Measurements from ENCODE around the gene MAPKAP1.

Gene MAPKAP1

GRCh38 chr9:125470189-125470588 is 236.8 kb downstream of the MAPKAP1 start:
- Histone ChIP-seq H3K36me3 (ENCODE audit: control insufficient read depth in 1 of 2, insufficient read depth in 2 of 2, low read length in 2 of 2) (peaks cover 0 to 3% of the 10 kb centered on the region in 2 donors), H3K4me3 (ENCODE audit: low read depth in 1 of 2, low read length in 2 of 2) (no peak overlapping the region), H3K27me3 (ENCODE audit: low read depth, low read length) (no peaks in the 10 kb centered on the region), H3K4me1 (ENCODE audit: control insufficient read depth in 1 of 2, insufficient read depth in 2 of 2, low read length in 2 of 2) (peaks cover 11 to 31% of the 10 kb centered on the region in 2 donors), H3K9me3 (ENCODE audit: control insufficient read depth in 1 of 2, low read length in 2 of 2) (no peaks in the 10 kb centered on the region), H3K27ac (ENCODE audit: low read length) (no peak overlapping the region)

GRCh38 chr9:125468646-125469045 is 238.4 kb downstream of the MAPKAP1 start:
- Histone ChIP-seq H3K36me3 (ENCODE audit: control insufficient read depth in 1 of 2, insufficient read depth in 2 of 2, low read length in 2 of 2) (peaks cover 0 to 3% of the 10 kb centered on the region in 2 donors), H3K27me3 (ENCODE audit: low read depth, low read length) (no peaks in the 10 kb centered on the region), H3K9me3 (ENCODE audit: control insufficient read depth in 1 of 2, low read length in 2 of 2) (no peaks in the 10 kb centered on the region), H3K4me3 (ENCODE audit: low read depth in 1 of 2, low read length in 2 of 2) (no peak overlapping the region), H3K4me1 (ENCODE audit: control insufficient read depth in 1 of 2, insufficient read depth in 2 of 2, low read length in 2 of 2) (peaks cover 5 to 24% of the 10 kb centered on the region in 2 donors), H3K27ac (ENCODE audit: low read length) (no peak overlapping the region)

DNA sequence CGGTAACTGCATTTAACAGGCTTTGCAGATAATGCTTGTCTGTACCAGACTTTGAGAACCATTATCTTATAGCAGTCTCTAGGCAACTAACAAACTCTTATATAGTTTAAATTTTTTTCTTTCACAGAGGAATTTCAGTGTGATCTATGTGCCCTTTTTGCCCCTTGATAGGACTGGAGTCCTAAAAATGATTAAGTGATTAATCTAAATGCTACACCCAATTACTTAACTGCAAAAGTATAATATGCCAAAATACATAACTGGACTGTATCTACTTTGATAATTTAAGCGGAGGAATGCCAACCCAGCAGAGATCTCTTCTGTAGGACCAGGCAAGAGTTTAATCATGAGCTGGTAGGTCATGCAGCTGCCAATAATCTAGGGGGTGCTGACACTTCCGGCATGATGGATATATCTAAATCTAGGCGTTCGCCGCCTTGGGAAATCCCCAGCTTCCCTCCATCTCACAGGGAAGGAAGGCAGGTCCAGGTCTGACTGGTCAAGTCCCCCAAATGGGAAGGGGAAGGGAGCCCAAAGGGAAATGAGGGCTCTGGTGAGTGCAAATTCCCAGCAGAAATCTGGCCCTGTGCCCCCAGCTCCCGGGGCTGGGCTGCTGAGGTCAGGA is 239.8 kb downstream of the MAPKAP1 start:
- Histone ChIP-seq H3K9me3 (ENCODE audit: control insufficient read depth in 1 of 2, low read length in 2 of 2) (no peaks in the 10 kb centered on the region), H3K27me3 (ENCODE audit: low read depth, low read length) (no peaks in the 10 kb centered on the region), H3K27ac (ENCODE audit: low read length) (no peak overlapping the region), H3K4me3 (ENCODE audit: low read depth in 1 of 2, low read length in 2 of 2) (no peak overlapping the region), H3K4me1 (ENCODE audit: control insufficient read depth in 1 of 2, insufficient read depth in 2 of 2, low read length in 2 of 2) (peaks cover 4 to 11% of the 10 kb centered on the region in 2 donors), H3K36me3 (ENCODE audit: control insufficient read depth in 1 of 2, insufficient read depth in 2 of 2, low read length in 2 of 2) (peaks cover 0 to 3% of the 10 kb centered on the region in 2 donors)

GRCh38 chr9:125466411-125466810 is 240.6 kb downstream of the MAPKAP1 start:
- peaks cover 0 to 10% of the 10 kb centered on the region in 2 donors for H3K4me1 ChIP-seq (ENCODE audit: control insufficient read depth in 1 of 2, insufficient read depth in 2 of 2, low read length in 2 of 2)
- no peaks in the 10 kb centered on the region for H3K27me3 ChIP-seq (ENCODE audit: low read depth, low read length)
- no peak overlapping the region for H3K4me3 ChIP-seq (ENCODE audit: low read depth in 1 of 2, low read length in 2 of 2)
- peaks cover 0 to 3% of the 10 kb centered on the region in 2 donors for H3K36me3 ChIP-seq (ENCODE audit: control insufficient read depth in 1 of 2, insufficient read depth in 2 of 2, low read length in 2 of 2)
- H3K27ac ChIP-seq (ENCODE audit: low read length): no peak overlapping the region
- H3K9me3 ChIP-seq (ENCODE audit: control insufficient read depth in 1 of 2, low read length in 2 of 2): no peaks in the 10 kb centered on the region

- peaks cover 0 to 3% of the 10 kb centered on the region in 2 donors for H3K36me3 ChIP-seq (ENCODE audit: control insufficient read depth in 1 of 2, insufficient read depth in 2 of 2, low read length in 2 of 2)
- H3K4me1 ChIP-seq (ENCODE audit: control insufficient read depth in 1 of 2, insufficient read depth in 2 of 2, low read length in 2 of 2): peaks cover 0 to 9% of the 10 kb centered on the region in 2 donors
- no peaks in the 10 kb centered on the region for H3K9me3 ChIP-seq (ENCODE audit: control insufficient read depth in 1 of 2, low read length in 2 of 2)
- H3K4me3 ChIP-seq (ENCODE audit: low read depth in 1 of 2, low read length in 2 of 2): no peak overlapping the region
- no peaks in the 10 kb centered on the region for H3K27me3 ChIP-seq (ENCODE audit: low read depth, low read length)
- no peak overlapping the region for H3K27ac ChIP-seq (ENCODE audit: low read length)
Measured at GRCh38 chr9:125464591-125465385, 242.2 kb downstream of the MAPKAP1 start.

- H3K4me3 ChIP-seq (ENCODE audit: low read depth in 1 of 2, low read length in 2 of 2): no peak overlapping the region
- peaks cover 0 to 3% of the 10 kb centered on the region in 2 donors for H3K36me3 ChIP-seq (ENCODE audit: control insufficient read depth in 1 of 2, insufficient read depth in 2 of 2, low read length in 2 of 2)
- no peaks in the 10 kb centered on the region for H3K9me3 ChIP-seq (ENCODE audit: control insufficient read depth in 1 of 2, low read length in 2 of 2)
- H3K4me1 ChIP-seq (ENCODE audit: control insufficient read depth in 1 of 2, insufficient read depth in 2 of 2, low read length in 2 of 2): peaks cover 0 to 9% of the 10 kb centered on the region in 2 donors
- H3K27ac ChIP-seq (ENCODE audit: low read length): no peak overlapping the region
- H3K27me3 ChIP-seq (ENCODE audit: low read depth, low read length): no peaks in the 10 kb centered on the region
Measured at GRCh38 chr9:125463926-125464325, 243.1 kb downstream of the MAPKAP1 start.

GRCh38 chr9:125462861-125463291 is 244.1 kb downstream of the MAPKAP1 start:
- Histone ChIP-seq H3K27ac (ENCODE audit: low read length) (no peak overlapping the region), H3K4me1 (ENCODE audit: control insufficient read depth in 1 of 2, insufficient read depth in 2 of 2, low read length in 2 of 2) (peaks cover 0 to 9% of the 10 kb centered on the region in 2 donors), H3K4me3 (ENCODE audit: low read depth in 1 of 2, low read length in 2 of 2) (no peak overlapping the region), H3K27me3 (ENCODE audit: low read depth, low read length) (no peaks in the 10 kb centered on the region), H3K36me3 (ENCODE audit: control insufficient read depth in 1 of 2, insufficient read depth in 2 of 2, low read length in 2 of 2) (peaks cover under 1 to 4% of the 10 kb centered on the region in 2 donors), H3K9me3 (ENCODE audit: control insufficient read depth in 1 of 2, low read length in 2 of 2) (no peaks in the 10 kb centered on the region)

DNA sequence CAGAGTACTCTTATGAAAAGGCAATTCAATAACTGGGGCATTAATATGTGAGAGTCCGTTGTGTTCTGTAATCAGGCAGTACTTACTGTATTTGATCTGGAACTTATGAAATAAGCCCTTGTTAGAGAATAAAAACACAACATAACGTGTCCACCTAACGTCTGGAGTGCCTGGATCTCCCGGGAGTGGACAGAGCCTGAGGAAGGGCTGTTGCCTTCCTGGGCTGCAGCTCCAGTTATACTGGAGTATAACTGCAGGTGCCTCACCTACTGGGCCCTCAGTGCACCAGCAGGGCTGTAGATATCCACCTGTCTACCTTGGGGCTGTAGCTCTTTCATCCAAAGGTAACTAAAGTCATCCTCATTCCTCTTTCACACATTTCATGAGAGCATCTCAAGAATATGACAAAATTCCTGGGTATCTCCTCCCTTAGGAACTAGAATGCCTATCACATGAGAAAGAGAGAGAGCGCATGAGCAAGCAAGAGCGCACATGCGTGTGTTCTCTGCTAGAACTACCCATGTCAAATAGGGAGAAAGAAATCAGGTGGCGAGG is 245.3 kb downstream of the MAPKAP1 start:
- Histone ChIP-seq H3K27ac (ENCODE audit: low read length) (no peak overlapping the region), H3K4me3 (ENCODE audit: low read depth in 1 of 2, low read length in 2 of 2) (no peak overlapping the region), H3K4me1 (ENCODE audit: control insufficient read depth in 1 of 2, insufficient read depth in 2 of 2, low read length in 2 of 2) (peaks cover 0 to 9% of the 10 kb centered on the region in 2 donors), H3K36me3 (ENCODE audit: control insufficient read depth in 1 of 2, insufficient read depth in 2 of 2, low read length in 2 of 2) (peaks cover 6 to 8% of the 10 kb centered on the region in 2 donors), H3K9me3 (ENCODE audit: control insufficient read depth in 1 of 2, low read length in 2 of 2) (no peaks in the 10 kb centered on the region), H3K27me3 (ENCODE audit: low read depth, low read length) (no peaks in the 10 kb centered on the region)

DNA sequence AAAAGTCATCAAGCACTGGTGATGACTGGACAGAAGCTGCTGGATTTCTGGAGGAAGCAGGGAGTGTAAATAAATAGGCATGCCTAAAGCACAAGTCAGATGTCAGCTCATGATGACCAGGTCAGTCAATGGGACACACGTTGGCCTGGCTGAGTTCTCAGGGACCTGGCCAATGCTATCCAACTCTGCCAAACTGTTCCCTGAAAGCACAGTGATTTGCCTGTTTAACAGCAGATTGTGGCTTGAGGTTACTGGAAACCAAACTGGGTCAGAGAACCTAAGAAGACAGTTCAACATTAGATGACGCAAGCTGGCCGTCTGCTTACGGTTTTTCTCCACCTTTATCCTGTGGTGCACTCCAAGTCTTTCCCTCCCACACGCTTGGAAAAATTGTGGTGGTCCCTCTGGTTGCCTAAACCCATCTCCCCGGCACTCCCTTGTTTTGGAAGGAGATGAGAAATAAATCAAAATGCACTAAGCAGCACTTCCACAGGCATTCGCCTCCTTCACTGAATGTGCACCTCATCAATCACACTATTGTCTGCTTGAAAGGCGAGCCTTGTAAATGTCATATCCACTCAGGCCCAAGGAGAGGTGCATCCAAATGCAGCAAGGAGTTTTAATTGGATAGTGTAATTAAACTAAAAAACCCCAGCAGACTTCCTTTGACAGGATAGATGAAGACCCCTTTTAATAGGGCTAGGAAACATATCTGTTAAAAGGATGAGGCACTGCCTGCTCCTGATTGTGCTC is 245.9 kb downstream of the MAPKAP1 start:
- peaks cover 0 to 9% of the 10 kb centered on the region in 2 donors for H3K4me1 ChIP-seq (ENCODE audit: control insufficient read depth in 1 of 2, insufficient read depth in 2 of 2, low read length in 2 of 2)
- H3K27ac ChIP-seq (ENCODE audit: low read length): no peak overlapping the region
- peaks cover 6 to 8% of the 10 kb centered on the region in 2 donors for H3K36me3 ChIP-seq (ENCODE audit: control insufficient read depth in 1 of 2, insufficient read depth in 2 of 2, low read length in 2 of 2)
- H3K27me3 ChIP-seq (ENCODE audit: low read depth, low read length): no peaks in the 10 kb centered on the region
- peaks cover 0 to 3% of the 10 kb centered on the region in 2 donors for H3K9me3 ChIP-seq (ENCODE audit: control insufficient read depth in 1 of 2, low read length in 2 of 2)
- no peak overlapping the region for H3K4me3 ChIP-seq (ENCODE audit: low read depth in 1 of 2, low read length in 2 of 2)

DNA sequence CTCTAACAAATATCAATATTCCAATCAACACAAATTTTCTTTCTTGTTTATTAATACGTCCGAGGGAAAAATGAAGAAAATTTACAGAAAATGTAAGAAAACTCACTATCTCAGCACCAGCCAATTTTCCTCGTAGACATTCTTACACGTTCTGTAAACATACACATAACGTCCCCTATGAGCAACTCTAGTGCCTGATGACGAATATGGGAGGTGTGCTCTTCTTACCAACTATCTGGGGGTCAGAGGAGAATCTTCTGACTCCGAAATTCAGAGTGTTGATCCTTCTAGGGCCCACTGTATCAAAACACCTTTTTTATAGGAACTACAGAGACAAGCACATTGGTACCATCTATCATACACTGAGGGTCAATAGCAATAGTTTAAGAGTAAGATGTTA is 246.7 kb downstream of the MAPKAP1 start:
- peaks cover 0 to 9% of the 10 kb centered on the region in 2 donors for H3K4me1 ChIP-seq (ENCODE audit: control insufficient read depth in 1 of 2, insufficient read depth in 2 of 2, low read length in 2 of 2)
- no peak overlapping the region for H3K4me3 ChIP-seq (ENCODE audit: low read depth in 1 of 2, low read length in 2 of 2)
- peaks cover 5 to 6% of the 10 kb centered on the region in 2 donors for H3K36me3 ChIP-seq (ENCODE audit: control insufficient read depth in 1 of 2, insufficient read depth in 2 of 2, low read length in 2 of 2)
- no peak overlapping the region for H3K27ac ChIP-seq (ENCODE audit: low read length)
- no peaks in the 10 kb centered on the region for H3K27me3 ChIP-seq (ENCODE audit: low read depth, low read length)
- H3K9me3 ChIP-seq (ENCODE audit: control insufficient read depth in 1 of 2, low read length in 2 of 2): peaks cover 0 to 3% of the 10 kb centered on the region in 2 donors

GRCh38 chr9:125457357-125457756 is 249.7 kb downstream of the MAPKAP1 start:
- H3K4me1 ChIP-seq (ENCODE audit: control insufficient read depth in 1 of 2, insufficient read depth in 2 of 2, low read length in 2 of 2): peaks cover 0 to 9% of the 10 kb centered on the region in 2 donors
- H3K4me3 ChIP-seq (ENCODE audit: low read depth in 1 of 2, low read length in 2 of 2): no peak overlapping the region
- no peak overlapping the region for H3K27ac ChIP-seq (ENCODE audit: low read length)
- H3K9me3 ChIP-seq (ENCODE audit: control insufficient read depth in 1 of 2, low read length in 2 of 2): peaks cover 0 to 3% of the 10 kb centered on the region in 2 donors
- H3K27me3 ChIP-seq (ENCODE audit: low read depth, low read length): no peaks in the 10 kb centered on the region
- H3K36me3 ChIP-seq (ENCODE audit: control insufficient read depth in 1 of 2, insufficient read depth in 2 of 2, low read length in 2 of 2): peaks cover 5 to 6% of the 10 kb centered on the region in 2 donors
